Fibroblast of pulmonary artery (primary cell): ENCODE results near the gene TNRC6C.

Experiments
- DNase-seq: peaks from one replicate; pipeline ENCODE4 v3.0.0-alpha.2; 2010; ENCODE audit warnings: low read depth
- H3K4me3 ChIP-seq: replicated peaks from 2 replicates; pipeline ENCODE4 v1.5.1; 2011; ENCODE audit warnings: low read depth, mild to moderate bottlenecking, control low read depth, low read length, moderate library complexity
- CTCF ChIP-seq: IDR thresholded peaks from 2 replicates; pipeline ENCODE4 v1.5.1; 2011; ENCODE audit warnings: mild to moderate bottlenecking, control low read depth, low read length, inconsistent platforms; ENCODE audit errors: missing control alignments

TNRC6C gene

DNA sequence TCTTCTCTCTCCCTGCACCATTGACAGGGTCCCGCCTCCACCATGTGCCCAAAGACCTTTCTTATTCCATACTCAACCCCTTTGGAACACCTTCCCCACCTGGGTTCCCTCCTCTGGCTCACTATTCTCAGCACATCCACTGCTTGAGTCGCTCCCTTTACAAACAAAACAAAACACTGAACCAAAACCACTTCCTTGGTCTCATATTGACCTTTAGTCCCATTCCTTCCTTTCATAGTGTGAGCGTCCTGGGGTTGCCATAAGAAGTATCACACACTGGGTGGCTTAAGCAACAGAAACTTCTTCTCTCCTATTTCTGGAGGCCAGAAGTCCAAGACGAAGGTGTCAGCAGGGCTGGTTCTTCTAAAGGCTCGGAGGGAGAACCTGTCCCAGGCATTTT lies 6.1 kb upstream of the TNRC6C start:
- no peak overlapping the region for H3K4me3 ChIP-seq
- no peak for TF ChIP-seq CTCF
- no peak for DNase-seq

DNA sequence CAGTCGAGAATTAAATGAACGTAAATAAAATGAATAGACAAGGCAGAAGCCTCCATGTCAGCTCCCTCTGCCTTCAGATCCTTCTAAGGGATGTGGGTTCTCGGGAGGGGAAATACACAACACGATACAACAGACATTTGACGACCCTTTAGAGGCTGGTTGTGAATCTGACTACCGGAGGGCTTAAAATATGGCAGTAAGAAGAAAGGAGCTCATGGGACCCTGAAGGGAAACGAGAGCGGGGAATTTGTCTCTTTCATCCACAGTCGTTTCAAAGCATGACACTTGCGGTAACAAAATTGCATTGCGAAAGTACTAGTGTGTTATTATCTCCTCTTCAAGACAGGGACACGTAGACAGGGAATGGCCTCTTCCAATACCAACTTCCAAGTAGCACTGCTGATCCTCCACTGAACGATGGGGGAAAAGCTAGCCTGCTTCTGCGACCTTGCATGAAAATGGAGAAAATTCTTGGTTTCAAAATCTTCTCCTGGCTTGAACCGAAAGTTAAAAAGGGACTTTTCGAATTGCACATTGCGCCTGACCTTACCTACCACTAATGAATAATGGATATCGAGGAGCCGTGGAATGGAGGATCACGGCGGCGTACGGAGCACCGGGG lies 1.2 kb upstream of the TNRC6C start:
- DNase-seq: peak; percentile 28
- H3K4me3 ChIP-seq: peak overlapping the region; percentile 62
- no peak for TF ChIP-seq CTCF

DNA sequence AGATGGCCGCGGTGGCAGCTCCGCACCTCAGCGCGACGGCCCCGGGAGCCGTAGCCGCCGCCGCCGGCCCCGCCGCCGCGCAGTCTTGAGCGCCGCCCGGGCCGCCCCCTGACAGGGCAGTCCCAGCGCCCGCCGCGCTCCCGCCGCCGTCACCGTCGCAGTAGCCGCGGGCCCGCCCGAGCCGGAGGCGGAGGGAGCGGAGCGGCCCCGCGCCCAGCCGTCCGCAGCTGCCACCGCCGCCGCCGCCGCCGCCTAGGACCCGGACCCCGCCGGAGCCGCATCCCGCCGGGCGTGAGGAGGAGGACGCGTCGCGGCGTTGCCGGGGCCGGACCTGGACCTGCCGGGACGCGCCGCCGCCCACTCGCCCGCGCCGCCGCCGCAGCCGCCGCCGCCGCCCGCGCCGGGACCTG lies 218 bp downstream of the TNRC6C start:
- peak overlapping the region; percentile 62 for H3K4me3 ChIP-seq
- no peak for TF ChIP-seq CTCF
- DNase-seq: no peak

DNA sequence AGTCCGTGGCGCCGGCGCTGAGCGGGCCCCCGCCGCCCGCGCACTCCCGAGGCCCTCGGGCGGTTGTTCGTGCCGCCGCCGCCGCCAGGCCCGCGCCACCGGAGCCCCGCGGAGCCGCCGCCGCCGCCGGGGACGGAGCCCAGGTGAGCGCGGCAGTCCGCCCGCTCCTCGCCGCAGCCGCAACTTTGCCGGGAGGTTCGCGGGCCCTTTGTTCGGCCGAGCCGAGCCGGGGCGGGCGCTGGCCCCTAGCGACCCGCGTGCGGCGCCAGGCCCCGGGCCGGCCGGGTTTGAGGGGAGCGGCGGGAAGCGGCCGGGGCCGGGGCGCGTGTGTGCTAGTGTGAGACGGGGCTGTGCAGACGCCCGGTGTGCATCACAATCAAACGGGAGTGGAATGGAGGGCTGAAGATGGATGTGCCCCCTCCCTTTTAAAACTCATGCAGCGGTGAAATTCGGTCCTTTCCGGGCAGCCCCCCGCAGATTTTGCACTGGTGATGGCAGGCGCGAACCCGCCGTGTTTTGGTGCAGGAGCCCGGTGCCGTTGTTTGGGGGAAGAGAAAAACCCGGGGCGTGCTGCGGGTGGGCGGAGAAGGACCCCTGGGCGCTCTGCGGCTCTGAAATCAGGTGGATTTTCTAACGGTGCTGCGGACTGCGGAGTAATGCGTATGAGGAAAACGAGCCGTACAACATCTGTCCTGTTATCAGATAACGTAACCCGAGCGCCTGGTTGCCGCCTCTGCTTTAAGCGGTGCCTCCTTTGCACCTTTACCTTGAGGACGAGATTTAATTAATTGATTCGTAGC lies 823 bp downstream of the TNRC6C start:
- DNase-seq: no peak
- H3K4me3 ChIP-seq: peak overlapping the region; percentile 62
- TF ChIP-seq CTCF: no peak

DNA sequence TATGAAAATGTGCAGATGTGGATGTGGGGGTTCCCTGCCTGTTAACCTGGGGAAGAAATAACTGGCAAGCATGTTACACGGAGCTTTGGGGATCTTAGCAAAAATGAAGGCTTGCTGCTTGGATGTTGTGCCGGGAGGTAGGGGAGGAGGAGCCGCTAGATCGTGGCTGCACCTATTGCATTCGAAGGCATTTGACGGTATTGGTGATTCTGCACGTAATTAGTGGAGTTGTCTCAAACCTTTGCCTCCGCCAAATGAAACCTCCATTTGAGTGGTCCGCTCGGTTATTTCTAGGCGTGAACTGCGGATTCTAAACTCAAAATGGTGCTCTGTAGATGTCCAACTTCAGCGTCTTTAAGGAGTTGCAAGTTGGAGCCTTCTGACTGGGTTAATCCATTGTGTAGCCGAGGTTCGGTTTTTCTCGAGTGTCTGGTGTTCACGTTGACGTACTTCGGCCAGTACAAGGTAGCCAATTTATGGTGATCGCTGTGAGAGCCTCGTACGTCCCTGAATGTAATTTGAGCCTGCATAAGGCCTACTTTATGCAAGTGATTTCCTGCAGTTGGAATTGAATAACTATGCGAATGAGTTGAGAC lies 1.5 kb downstream of the TNRC6C start:
- peak overlapping the region; percentile 62 for H3K4me3 ChIP-seq
- no peak for TF ChIP-seq CTCF
- peak; percentile 28 for DNase-seq

GRCh38 chr17:77961741-77962140 lies 3.2 kb downstream of the TNRC6C start:
- DNase-seq: no peak
- TF ChIP-seq CTCF: no peak
- H3K4me3 ChIP-seq: no peak overlapping the region
